Activated CD8-positive, alpha-beta T cell treated with anti-CD3 and anti-CD28 coated beads for 36 hours (primary cell): ENCODE measurements around the gene FOXQ1. TPM values are rescaled to one million over a fixed set of nuclear protein-coding genes. Genes with fewer than 3 reads are reported as not detected.

Experiments
- ATAC-seq: fragments of 200-7000 bp; cut with Tn5 transposase; one replicate; pipeline ENCODE4 v1.10.0; 2021; ENCODE audit warnings: mild to moderate bottlenecking, moderate library complexity
- CTCF ChIA-PET: fragments of 350-600 bp; sonication (Branson Sonifier 250); formaldehyde crosslinking; loops from one replicate; lab custom pipeline; 2021; ENCODE audit warnings: antibody characterized with exemption; lab: Charles Lee
- POLR2A ChIA-PET: fragments of 350-600 bp; sonication (Branson Sonifier 250); formaldehyde crosslinking; loops from one replicate; lab custom pipeline; 2021; ENCODE audit warnings: antibody characterized with exemption; lab: Charles Lee
- DNase-seq: peaks from one replicate; pipeline ENCODE4 v3.0.0-alpha.2; 2020
- H3K27ac Mint-ChIP-seq: one replicate; pipeline ENCODE4 v1.8.0; 2021; ENCODE audit warnings: mild to moderate bottlenecking, mixed read lengths
- H3K27me3 Mint-ChIP-seq: one replicate; pipeline ENCODE4 v1.8.0; 2021; ENCODE audit warnings: mixed read lengths
- H3K36me3 Mint-ChIP-seq: one replicate; pipeline ENCODE4 v1.8.0; 2021; ENCODE audit warnings: low read depth, mixed read lengths
- H3K4me1 Mint-ChIP-seq: one replicate; pipeline ENCODE4 v1.8.0; 2021; ENCODE audit warnings: low read depth, mixed read lengths
- H3K4me3 Mint-ChIP-seq: one replicate; pipeline ENCODE4 v1.8.0; 2021; ENCODE audit warnings: mild to moderate bottlenecking, moderate library complexity, mixed read lengths
- H3K9me3 Mint-ChIP-seq: one replicate; pipeline ENCODE4 v1.8.0; 2021; ENCODE audit warnings: mixed read lengths
- CTCF ChIP-seq: fragments of 200-600 bp; IDR thresholded peaks from one replicate; pipeline ENCODE4 v1.8.0; 2022; ENCODE audit warnings: antibody characterized with exemption, mild to moderate bottlenecking
- intact Hi-C: fragments of 100-400 bp; cut with micrococcal nuclease; formaldehyde crosslinking; loops from one replicate; pipeline ENCODE4 v1.10.0; 2022
- total RNA-seq, 2 experiments: library from RNA; stranded (reverse); gene quantifications; one replicate each; pipeline ENCODE4 v1.2.3, GENCODE V29; 2021

Gene FOXQ1
- total RNA-seq, 2 experiments from 2014 or later = not detected

- Mint-ChIP-seq H3K9me3 (no peaks in the 10 kb centered on the region), H3K4me1 (no peaks in the 10 kb centered on the region), H3K4me3 (no peak overlapping the region), H3K27ac (no peak overlapping the region), H3K36me3 (no peaks in the 10 kb centered on the region), H3K27me3 (peaks cover 16% of the 10 kb centered on the region)
- CTCF ChIA-PET = no interaction called here
- no peak for DNase-seq
- TF ChIP-seq CTCF = no peak
- no peak for ATAC-seq
- POLR2A ChIA-PET = no interaction called here
- intact Hi-C loops = no loop called here
These were observed 21.1 kb upstream of the FOXQ1 start for GRCh38 chr6:1290805-1291204.

- Mint-ChIP-seq H3K4me3 (no peak overlapping the region), H3K27ac (no peak overlapping the region), H3K9me3 (no peaks in the 10 kb centered on the region), H3K4me1 (no peaks in the 10 kb centered on the region), H3K36me3 (no peaks in the 10 kb centered on the region), H3K27me3 (peaks cover 21% of the 10 kb centered on the region)
- no peak for ATAC-seq
- ChIA-PET CTCF (no interaction called here), POLR2A (no interaction called here)
- no peak for TF ChIP-seq CTCF
- no peak for DNase-seq
- intact Hi-C loops = no loop called here
These were observed 20.5 kb upstream of the FOXQ1 start for GRCh38 chr6:1291381-1291780.

GRCh38 chr6:1295420-1295819 is 16.5 kb upstream of the FOXQ1 start:
- no peak overlapping the region for H3K27ac Mint-ChIP-seq
- no peak overlapping the region for H3K4me3 Mint-ChIP-seq
- H3K27me3 Mint-ChIP-seq = peaks cover 27% of the 10 kb centered on the region
- H3K36me3 Mint-ChIP-seq = no peaks in the 10 kb centered on the region
- DNase-seq (no peak), ATAC-seq (no peak)
- intact Hi-C loops = no loop called here
- no peaks in the 10 kb centered on the region for H3K9me3 Mint-ChIP-seq
- no peak for TF ChIP-seq CTCF
- POLR2A ChIA-PET = no interaction called here
- no peaks in the 10 kb centered on the region for H3K4me1 Mint-ChIP-seq
- CTCF ChIA-PET = no interaction called here

- H3K4me1 Mint-ChIP-seq = no peaks in the 10 kb centered on the region
- H3K27me3 Mint-ChIP-seq = peaks cover 27% of the 10 kb centered on the region
- no peaks in the 10 kb centered on the region for H3K9me3 Mint-ChIP-seq
- H3K4me3 Mint-ChIP-seq = no peak overlapping the region
- ChIA-PET CTCF (no interaction called here), POLR2A (interaction anchor here (0.7 kb wide), 1 partner anchor 49 kb away, joined by 3 read pairs; no protein-coding TSS in a partner anchor)
- ATAC-seq (no peak), DNase-seq (no peak)
- no peak for TF ChIP-seq CTCF
- H3K36me3 Mint-ChIP-seq = no peaks in the 10 kb centered on the region
- intact Hi-C loops = no loop called here
- H3K27ac Mint-ChIP-seq = no peak overlapping the region
These were observed 15.8 kb upstream of the FOXQ1 start for GRCh38 chr6:1296079-1296478.

GRCh38 chr6:1296542-1296941 is 15.4 kb upstream of the FOXQ1 start:
- Mint-ChIP-seq H3K36me3 (no peaks in the 10 kb centered on the region), H3K9me3 (no peaks in the 10 kb centered on the region), H3K4me3 (no peak overlapping the region), H3K4me1 (no peaks in the 10 kb centered on the region), H3K27ac (no peak overlapping the region), H3K27me3 (peaks cover 27% of the 10 kb centered on the region)
- intact Hi-C loops = no loop called here
- POLR2A ChIA-PET = interaction anchor here (0.7 kb wide), 1 partner anchor 49 kb away, joined by 3 read pairs; no protein-coding TSS in a partner anchor
- DNase-seq (no peak), ATAC-seq (no peak)
- CTCF ChIA-PET = no interaction called here
- no peak for TF ChIP-seq CTCF
